GM18508 (cell line): ENCODE results near the gene RAI14.
"Not testable (repeated sequence)": the region's sequence is repeated elsewhere in the genome, so short reads cannot be mapped to it uniquely, and the experiment has no call there.

Experiments used
- ATAC-seq: cut with Tn5 transposase; IDR thresholded peaks from one replicate; pipeline ENCODE4 v1.9.1; 2021; ENCODE audit warnings: moderate number of reproducible peaks; ENCODE audit not compliant: insufficient read depth, unreplicated experiment

Gene RAI14

DNA sequence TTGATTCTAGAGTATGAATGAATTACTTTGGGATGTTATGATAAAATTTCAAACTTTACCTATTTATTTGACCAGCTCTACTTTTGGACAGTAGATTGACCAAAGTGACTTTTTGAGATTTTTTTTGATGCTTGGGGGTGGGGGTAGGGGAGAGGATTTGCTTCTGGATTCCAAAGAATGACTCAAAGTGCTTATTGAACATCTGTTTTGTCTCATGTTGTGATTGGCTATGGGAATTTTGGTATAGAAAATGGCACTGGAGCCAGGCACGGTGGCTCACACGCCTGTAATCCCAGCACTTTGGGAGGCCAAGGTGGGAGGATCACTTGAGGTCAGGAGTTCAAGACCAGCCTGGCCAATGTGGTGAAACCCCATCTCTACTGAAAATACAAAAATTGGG is 97.1 kb downstream of the RAI14 start:
- not testable (repeated sequence) for ATAC-seq

DNA sequence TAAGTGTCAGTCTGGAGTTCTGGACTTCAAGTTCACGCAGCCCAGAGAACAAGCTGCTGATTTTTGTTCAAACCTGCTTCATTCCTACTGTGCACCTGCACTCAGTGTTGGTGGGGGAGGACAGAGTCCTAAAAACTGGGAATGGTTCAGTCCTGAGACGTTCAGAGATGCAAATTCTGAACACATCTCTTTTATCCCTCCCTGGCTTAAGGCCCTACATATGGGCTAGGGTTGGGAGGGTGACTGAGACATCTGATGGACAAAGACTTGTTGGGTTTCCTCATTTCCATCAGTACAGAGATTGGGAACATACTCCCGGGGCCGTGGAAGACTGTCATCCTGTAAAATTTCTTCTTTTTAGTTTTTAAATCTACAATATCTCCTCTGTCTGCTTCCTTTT is 99.8 kb downstream of the RAI14 start:
- no peak for ATAC-seq

DNA sequence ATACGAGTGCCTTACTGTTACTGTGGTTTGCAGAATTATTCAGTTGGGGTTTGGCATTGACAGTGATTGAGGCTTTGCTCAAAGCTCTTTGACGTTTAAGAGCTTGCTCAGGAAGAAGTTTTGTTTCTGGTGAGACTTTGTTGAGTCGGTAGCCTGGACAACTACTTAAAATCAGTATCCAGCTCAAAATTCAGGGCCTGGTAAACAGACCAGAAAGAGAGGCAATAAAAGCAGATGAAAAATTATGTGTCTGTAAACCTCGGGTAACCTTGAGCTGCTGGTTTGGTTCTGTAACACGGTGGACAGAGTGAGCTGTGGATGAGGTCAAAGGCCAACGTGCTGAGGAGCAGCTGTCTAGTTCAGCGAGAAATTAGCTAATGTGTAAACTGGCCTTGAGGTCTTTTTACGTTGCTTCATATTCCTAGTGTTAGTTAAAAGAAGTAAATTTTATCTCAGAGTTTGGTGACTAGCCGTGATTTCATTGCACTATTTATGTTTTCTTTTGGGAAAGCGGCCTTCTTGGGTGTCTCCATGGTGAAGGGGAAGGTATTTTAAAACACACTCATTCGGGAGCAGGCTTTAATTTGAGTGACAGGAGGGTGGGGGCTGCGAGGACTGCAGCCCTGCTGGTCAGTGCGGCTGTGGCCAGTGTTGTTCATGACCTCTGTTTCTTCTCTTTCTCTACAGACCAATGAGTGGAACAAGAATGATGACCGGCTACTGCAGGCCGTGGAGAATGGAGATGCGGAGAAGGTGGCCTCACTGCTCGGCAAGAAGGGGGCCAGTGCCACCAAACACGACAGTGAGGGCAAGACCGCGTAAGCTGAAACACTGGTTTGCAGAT is 100.9 kb downstream of the RAI14 start:
- no peak for ATAC-seq

DNA sequence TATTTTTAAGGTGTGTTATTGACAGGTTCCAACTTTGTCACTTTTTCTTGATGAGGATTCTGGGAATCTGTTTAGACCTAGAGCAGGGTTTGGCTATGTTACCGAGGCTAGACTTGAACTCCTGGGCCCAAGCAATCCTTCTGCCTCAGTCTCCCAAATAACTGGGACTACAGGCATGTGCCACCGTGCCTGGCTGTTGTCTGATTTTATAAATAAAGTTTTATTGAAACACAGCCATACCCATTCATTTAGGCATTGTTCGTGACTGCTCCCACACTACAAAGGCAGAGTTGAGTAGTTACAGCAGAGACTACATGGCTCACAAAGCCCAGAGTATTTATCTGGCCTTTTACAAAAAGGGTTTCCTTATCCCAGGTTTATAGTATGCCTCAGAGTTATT is 102.4 kb downstream of the RAI14 start:
- no peak for ATAC-seq

DNA sequence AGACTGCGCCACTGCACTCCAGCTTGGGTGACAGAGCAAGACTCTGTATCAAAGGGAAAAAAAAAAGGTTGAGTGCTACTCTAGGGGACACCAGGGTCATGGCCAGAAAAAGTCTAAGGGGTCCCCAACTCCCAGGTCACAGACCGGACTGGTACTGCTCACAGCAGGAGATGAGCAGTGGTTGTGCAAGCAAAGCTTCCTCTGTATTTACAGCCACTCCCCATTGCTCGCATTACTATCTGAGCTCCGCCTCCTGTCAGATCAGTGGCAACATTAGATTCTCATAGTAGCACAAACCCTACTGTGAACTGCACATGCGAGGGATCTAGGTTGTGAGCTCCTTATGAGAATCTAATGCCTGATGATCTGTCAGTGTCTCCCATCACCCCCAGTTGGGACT is 103.1 kb downstream of the RAI14 start:
- not testable (repeated sequence) for ATAC-seq

DNA sequence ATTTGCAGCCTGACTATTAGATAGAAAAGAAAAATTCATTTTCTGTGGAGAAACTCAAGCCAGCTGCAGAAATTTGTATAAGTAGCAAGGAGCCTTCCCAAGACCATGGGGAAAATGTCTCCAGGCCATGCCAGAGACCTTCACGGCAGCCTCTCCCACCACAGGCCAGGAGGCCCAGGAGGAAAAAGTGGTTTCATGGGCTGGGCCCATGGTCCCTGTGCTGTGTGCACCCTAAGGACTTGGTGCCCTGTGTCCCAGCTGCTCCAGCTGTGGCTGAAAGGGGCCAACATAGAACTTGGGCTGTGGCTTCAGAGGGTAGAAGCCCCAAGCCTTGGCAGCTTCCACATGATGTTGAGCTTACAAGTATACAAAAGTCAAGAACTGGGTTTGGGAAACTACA is 109.5 kb downstream of the RAI14 start:
- no peak for ATAC-seq

- no peak for ATAC-seq
Observed at GRCh38 chr5:34767180-34767579, 111.1 kb downstream of the RAI14 start.

DNA sequence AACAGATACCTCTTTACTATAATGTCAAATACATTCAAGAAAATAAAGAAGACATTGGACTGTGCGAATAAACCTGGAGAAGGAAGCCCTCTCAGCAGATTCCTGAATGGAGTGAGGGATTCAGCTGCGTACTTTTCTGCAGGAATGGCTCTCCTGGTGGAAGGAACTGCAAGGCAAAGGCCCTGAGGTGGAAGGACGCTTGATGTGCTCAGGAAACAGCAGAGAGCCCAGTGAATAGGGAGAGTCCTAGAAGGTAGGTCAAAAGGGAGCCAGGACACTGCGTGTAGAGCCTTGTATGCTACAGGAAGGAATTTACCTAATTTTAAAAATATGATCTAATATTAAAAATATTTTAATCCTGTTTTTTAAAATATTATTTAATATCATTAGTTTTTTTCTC is 114.4 kb downstream of the RAI14 start:
- ATAC-seq: no peak

DNA sequence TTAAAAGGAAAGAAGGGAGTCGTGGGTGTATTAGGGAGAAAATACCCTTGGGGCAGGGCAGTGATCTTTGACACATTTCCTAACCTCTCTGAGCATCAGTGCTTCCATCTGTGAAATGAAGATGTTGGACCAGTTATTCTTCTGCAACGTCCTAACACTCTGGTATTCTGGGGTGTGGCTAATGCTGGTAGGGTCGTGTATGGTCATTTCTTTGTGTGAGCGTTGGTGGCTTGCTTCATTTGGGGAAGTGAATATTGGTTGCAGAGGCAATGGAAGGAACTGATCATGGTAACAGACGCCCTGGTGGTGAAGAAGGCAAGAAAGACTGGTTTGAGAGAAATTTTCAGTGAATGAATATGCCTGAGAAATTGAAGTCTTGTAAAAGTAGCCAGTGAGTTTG is 114.9 kb downstream of the RAI14 start:
- no peak for ATAC-seq

GRCh38 chr5:34772267-34773098 is 116.4 kb downstream of the RAI14 start:
- ATAC-seq: no peak

DNA sequence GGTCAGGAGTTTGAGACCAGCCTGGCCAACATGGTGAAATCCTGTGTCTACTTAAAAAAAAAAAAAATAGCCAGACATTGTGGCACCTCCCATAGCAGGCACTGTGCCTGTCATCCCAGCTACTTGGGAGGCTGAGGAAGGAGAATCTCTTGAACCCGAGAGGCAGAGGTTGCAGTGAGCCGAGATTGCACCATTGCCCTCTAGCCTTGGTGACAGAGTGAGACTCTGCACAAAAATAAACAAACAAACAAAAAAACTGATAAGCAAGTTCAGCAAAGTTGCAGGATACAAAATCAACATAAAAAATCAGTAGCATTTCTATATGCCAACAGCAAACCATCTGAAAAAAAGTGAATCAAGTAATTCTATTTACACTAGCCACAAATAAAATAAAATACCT is 118.0 kb downstream of the RAI14 start:
- ATAC-seq: no peak

- not testable (repeated sequence) for ATAC-seq
Observed at GRCh38 chr5:34774678-34775077, 118.5 kb downstream of the RAI14 start.

DNA sequence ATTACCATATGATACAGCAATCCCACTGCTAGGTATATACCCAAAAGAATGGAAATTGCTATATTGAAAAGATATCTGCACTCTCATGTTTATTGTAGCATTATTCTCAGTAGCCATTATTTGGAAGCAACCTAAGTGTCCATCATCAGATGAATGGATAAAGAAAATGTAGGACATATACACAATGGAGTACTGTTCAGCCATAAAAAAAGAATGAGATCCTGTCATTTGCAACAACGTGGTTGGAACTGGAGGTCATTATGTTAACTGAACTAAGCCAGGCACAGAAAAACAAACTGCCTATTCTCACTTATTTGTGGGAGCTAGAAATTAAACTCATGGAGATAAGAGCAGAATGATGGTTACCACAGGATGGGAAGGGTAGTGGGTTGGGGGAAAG is 119.8 kb downstream of the RAI14 start:
- ATAC-seq: no peak

- ATAC-seq: no peak
Observed at GRCh38 chr5:34778091-34778850, 122.1 kb downstream of the RAI14 start.

- not testable (repeated sequence) for ATAC-seq
Observed at GRCh38 chr5:34783892-34784291, 127.8 kb downstream of the RAI14 start.

GRCh38 chr5:34787035-34787434 is 130.9 kb downstream of the RAI14 start:
- ATAC-seq: no peak

DNA sequence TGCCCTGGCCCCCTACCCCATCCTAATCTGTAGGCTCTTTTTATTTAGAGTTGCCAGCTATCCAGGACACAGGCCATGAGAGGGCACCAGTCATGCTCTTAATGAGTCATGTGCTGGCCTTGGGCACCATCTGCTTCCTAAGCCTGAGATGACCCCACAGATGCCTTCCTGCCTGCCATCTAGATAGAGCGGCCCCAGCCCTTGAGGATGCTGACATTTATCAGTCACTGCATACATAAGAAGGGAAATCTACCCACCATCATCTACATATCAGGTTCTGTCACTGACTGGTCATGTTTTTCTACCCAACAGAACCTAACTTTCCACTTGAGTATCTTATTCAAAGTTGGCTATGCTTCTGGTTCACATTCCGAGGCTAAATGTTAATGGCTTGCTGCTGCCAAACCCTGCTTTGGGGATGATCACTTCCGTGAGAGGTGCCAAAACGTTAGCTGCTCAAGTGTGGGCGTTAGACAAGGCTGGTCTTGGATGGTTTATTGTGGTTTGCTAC is 132.9 kb downstream of the RAI14 start:
- ATAC-seq: no peak

DNA sequence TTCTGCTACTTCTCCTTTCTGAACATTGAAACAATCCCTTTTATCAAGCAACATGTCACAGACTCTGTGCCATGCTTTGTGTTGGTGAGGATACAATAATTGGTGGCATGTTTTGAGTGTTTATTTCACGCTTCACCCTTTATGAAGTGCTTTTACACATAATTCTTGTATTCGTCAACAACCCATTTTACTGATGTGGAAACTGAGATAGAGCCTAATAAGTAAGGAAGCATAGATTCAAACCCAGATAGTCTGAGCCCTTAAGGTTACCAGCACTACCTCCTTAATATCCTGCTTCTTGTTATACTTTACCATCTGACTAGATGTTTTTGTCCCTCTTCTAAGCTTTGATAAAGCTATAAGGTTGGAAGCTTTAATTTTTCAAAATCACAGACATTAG is 133.5 kb downstream of the RAI14 start:
- ATAC-seq: no peak

GRCh38 chr5:34790069-34790468 is 133.9 kb downstream of the RAI14 start:
- ATAC-seq: no peak

DNA sequence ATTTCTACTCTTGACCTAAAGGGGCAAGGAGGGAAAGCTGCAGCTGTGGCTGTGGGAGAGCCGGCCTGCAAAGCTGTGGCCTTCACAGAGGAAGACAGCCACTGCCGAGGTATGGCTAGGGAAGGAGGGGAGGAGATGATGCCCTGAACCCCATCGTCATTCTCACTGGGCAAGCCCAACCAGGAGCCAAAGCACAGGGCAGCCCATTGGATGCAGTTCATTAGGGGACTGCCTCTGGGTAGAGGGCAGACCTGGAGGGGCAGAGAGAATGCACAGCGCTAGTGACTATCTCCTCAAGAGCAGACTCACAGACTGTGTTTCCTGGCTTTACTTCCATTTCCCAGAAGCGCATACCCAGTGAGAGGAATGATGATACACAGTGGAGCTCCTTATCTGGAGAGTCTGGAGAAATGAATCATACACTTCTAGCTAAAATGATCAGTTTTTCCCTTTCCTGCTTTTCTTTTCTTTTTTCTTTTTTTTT is 135.7 kb downstream of the RAI14 start:
- no peak for ATAC-seq
